ENCODE measurements around the gene PKNOX2.

The PKNOX2 gene

DNA sequence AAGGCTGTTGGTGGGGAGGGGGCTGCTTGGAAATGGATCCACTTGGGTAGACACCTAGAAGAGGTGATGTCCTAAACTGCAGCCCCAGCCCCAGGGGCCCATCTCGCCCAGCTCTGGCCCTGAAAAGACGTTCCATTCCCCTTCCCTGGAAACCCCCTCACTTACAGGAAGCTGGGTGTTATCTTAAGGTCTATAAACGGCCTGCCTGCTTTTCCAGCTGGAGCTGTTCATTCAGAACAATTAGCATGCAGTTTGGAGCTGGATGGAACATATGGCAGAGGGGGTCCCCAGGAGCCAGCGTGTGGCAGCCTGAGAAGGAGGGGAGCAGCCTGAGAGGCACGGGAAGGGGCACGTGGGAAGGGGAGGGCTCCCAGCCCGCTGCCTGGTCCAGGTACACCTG lies 139.6 kb downstream of the PKNOX2 start:
- no peak overlapping the region for H3K4me3 ChIP-seq (ENCODE audit: low read length)
- H3K79me2 ChIP-seq (ENCODE audit: low read length): no peaks in the 10 kb centered on the region
- no peaks in the 10 kb centered on the region for H3K4me1 ChIP-seq (ENCODE audit: low read length)
- no peaks in the 10 kb centered on the region for H4K20me1 ChIP-seq (ENCODE audit: insufficient read depth, low read length)
- no peak overlapping the region for H3K9ac ChIP-seq (ENCODE audit: low read length)
- TF ChIP-seq, protein P1, sequence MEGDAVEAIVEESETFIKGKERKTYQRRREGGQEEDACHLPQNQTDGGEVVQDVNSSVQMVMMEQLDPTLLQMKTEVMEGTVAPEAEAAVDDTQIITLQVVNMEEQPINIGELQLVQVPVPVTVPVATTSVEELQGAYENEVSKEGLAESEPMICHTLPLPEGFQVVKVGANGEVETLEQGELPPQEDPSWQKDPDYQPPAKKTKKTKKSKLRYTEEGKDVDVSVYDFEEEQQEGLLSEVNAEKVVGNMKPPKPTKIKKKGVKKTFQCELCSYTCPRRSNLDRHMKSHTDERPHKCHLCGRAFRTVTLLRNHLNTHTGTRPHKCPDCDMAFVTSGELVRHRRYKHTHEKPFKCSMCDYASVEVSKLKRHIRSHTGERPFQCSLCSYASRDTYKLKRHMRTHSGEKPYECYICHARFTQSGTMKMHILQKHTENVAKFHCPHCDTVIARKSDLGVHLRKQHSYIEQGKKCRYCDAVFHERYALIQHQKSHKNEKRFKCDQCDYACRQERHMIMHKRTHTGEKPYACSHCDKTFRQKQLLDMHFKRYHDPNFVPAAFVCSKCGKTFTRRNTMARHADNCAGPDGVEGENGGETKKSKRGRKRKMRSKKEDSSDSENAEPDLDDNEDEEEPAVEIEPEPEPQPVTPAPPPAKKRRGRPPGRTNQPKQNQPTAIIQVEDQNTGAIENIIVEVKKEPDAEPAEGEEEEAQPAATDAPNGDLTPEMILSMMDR (IDR thresholded peaks at IDR 0.05; ENCODE audit: low read depth, low read length): no peak
- no peak for TF ChIP-seq EZH2phosphoT487 (IDR thresholded peaks at IDR 0.05; ENCODE audit: low read depth)
- H3K36me3 ChIP-seq (replicated peaks; ENCODE audit: low read depth, low read length): no peaks in the 10 kb centered on the region
- H3K4me2 ChIP-seq (ENCODE audit: low read length): no peak overlapping the region
- H2AFZ ChIP-seq (ENCODE audit: low read depth, low read length): no peak overlapping the region
- H3K27me3 ChIP-seq (ENCODE audit: low read depth, low read length): peaks cover 16% of the 10 kb centered on the region; the same call in 1 of the 2 replicates
- H3K9me3 ChIP-seq (ENCODE audit: insufficient read depth, low read length): no peaks in the 10 kb centered on the region
- no peak overlapping the region for H3K27ac ChIP-seq (ENCODE audit: low read length)

DNA sequence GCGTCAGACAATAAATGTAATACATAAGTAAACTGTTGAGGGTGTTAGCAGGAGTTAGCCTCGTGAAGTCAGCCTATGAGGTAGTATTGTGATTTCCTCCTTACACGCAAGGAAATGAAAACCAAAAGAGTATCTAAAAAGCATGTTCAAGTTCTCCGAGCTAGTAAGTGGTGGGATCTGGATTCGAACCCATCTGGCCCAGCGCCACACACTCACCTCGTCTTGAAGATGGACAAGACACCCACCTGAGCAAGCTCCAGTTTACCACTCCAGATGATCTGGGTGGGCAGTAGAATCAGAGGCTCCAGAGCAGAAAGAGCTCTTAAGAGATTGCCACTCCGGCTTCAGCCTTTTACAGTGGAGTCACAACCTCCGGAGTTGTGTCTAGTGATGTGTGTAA lies 140.3 kb downstream of the PKNOX2 start:
- Histone ChIP-seq H3K79me2 (ENCODE audit: low read length) (no peaks in the 10 kb centered on the region), H4K20me1 (ENCODE audit: insufficient read depth, low read length) (no peaks in the 10 kb centered on the region), H3K4me1 (ENCODE audit: low read length) (no peaks in the 10 kb centered on the region), H3K9ac (ENCODE audit: low read length) (no peak overlapping the region), H3K4me3 (ENCODE audit: low read length) (no peak overlapping the region), H3K36me3 (replicated peaks; ENCODE audit: low read depth, low read length) (no peaks in the 10 kb centered on the region), H3K4me2 (ENCODE audit: low read length) (no peak overlapping the region), H3K9me3 (ENCODE audit: insufficient read depth, low read length) (no peaks in the 10 kb centered on the region), H3K27me3 (ENCODE audit: low read depth, low read length) (peaks cover 16% of the 10 kb centered on the region; the same call in 1 of the 2 replicates), H2AFZ (ENCODE audit: low read depth, low read length) (no peak overlapping the region), H3K27ac (ENCODE audit: low read length) (no peak overlapping the region)
- TF ChIP-seq EZH2phosphoT487 (IDR thresholded peaks at IDR 0.05; ENCODE audit: low read depth): no peak
- TF ChIP-seq, protein P1 (IDR thresholded peaks at IDR 0.05; ENCODE audit: low read depth, low read length): no peak

DNA sequence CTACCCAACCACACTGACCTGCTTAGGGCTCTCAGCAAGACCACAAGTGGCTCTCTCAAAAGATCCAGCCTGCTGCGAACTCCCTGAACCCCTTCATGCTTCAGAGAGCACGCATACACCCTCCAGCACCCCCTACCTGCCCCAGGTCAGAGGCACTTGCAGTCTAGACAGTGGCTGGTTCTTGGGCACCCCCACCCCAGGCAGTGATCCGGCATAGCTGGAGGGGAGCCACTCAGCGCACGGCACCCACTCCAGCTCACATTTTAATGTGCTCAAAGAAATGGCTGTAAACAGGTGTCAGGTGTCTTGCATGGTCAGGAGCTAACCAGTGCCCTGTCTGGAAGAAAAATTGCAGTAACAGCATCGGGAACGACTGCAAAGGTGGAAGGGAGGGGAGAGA lies 140.8 kb downstream of the PKNOX2 start:
- Histone ChIP-seq H3K9ac (ENCODE audit: low read length) (no peak overlapping the region), H3K27ac (ENCODE audit: low read length) (no peak overlapping the region), H3K79me2 (ENCODE audit: low read length) (no peaks in the 10 kb centered on the region), H3K4me2 (ENCODE audit: low read length) (no peak overlapping the region), H3K9me3 (ENCODE audit: insufficient read depth, low read length) (no peaks in the 10 kb centered on the region), H3K4me3 (ENCODE audit: low read length) (no peak overlapping the region), H4K20me1 (ENCODE audit: insufficient read depth, low read length) (no peaks in the 10 kb centered on the region), H2AFZ (ENCODE audit: low read depth, low read length) (no peak overlapping the region), H3K36me3 (replicated peaks; ENCODE audit: low read depth, low read length) (no peaks in the 10 kb centered on the region), H3K27me3 (ENCODE audit: low read depth, low read length) (peaks cover 16% of the 10 kb centered on the region; the same call in 1 of the 2 replicates), H3K4me1 (ENCODE audit: low read length) (no peaks in the 10 kb centered on the region)
- TF ChIP-seq, protein P1 (IDR thresholded peaks at IDR 0.05; ENCODE audit: low read depth, low read length): no peak
- no peak for TF ChIP-seq EZH2phosphoT487 (IDR thresholded peaks at IDR 0.05; ENCODE audit: low read depth)

DNA sequence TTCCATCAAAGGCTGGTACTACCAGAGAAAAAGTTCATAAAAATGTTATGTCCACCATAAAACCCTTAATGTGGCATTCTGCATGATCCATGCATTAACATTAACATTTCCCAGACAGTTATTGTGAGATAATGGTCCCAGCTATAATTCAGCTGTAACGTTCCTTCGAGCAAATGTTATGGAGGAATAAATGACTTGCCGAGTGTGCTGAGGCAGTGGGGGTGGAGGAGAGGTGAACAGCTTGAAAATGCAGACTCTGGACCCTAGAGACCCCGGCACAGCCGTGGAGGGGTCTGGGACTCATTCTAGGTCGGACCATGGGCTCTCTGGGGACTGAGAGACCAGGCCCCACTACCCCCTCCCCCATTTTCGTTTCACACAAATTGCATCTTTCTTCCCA lies 141.9 kb downstream of the PKNOX2 start:
- Histone ChIP-seq H3K27ac (ENCODE audit: low read length) (no peak overlapping the region), H3K9ac (ENCODE audit: low read length) (no peak overlapping the region), H3K79me2 (ENCODE audit: low read length) (no peaks in the 10 kb centered on the region), H3K9me3 (ENCODE audit: insufficient read depth, low read length) (no peaks in the 10 kb centered on the region), H3K4me2 (ENCODE audit: low read length) (no peak overlapping the region), H4K20me1 (ENCODE audit: insufficient read depth, low read length) (no peaks in the 10 kb centered on the region), H2AFZ (ENCODE audit: low read depth, low read length) (no peak overlapping the region), H3K27me3 (ENCODE audit: low read depth, low read length) (peaks cover 22% of the 10 kb centered on the region; the same call in 1 of the 2 replicates), H3K4me1 (ENCODE audit: low read length) (no peaks in the 10 kb centered on the region), H3K36me3 (replicated peaks; ENCODE audit: low read depth, low read length) (no peaks in the 10 kb centered on the region), H3K4me3 (ENCODE audit: low read length) (no peak overlapping the region)
- TF ChIP-seq, protein P1 (IDR thresholded peaks at IDR 0.05; ENCODE audit: low read depth, low read length): no peak
- TF ChIP-seq EZH2phosphoT487 (IDR thresholded peaks at IDR 0.05; ENCODE audit: low read depth): no peak
